ENCODE data around the gene KIRREL3. TPM values are rescaled to one million over a fixed set of nuclear protein-coding genes. Genes with fewer than 3 reads are reported as not detected.

KIRREL3 gene
- polyA plus RNA-seq, 1 donor = 0.49 TPM

GRCh38 chr11:126701520-126701897, 299.1 kb downstream of the KIRREL3 start:
- DNase-seq = no peak

GRCh38 chr11:126700768-126701519, 299.6 kb downstream of the KIRREL3 start:
- no peak for DNase-seq

GRCh38 chr11:126698576-126698975, 302.0 kb downstream of the KIRREL3 start:
- DNase-seq = no peak

DNA sequence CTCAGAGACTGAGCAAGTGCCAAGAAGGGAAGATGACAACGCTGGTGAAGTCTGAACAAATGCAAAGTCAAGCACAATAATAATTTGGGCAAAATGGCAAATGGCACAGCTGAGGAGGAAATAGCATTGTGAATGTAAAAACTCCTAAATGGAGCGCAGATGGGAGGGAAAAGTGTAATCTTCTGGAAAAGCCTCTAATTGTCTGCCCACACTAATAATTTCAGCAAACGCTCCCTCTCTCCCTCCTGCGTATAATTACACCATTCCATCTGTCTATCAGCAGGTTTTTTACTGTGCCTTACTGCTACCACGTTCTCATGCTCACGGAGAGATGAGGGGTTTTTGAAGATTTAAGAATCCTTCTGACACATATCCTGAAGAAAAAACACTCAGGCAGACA, 302.6 kb downstream of the KIRREL3 start:
- DNase-seq = no peak

DNA sequence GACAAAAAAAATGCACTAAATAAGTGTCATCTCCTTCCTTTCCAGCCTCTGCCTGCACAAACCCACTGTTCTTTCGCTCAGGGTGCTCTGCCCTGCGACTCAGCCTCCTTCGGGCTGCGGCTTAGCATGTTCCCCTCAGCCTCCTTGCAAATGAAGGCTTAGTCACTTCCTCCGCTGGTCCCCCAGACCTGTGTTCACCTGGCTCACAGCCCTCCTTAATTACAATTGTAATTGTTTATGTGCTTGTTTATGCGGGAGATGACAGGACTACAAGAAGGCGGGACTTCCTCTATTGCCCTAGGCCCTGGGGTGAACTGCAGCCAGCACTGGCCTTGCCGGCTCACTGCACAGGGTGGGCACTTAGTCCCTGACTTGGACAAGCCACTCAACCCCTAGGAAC, 303.6 kb downstream of the KIRREL3 start:
- no peak for DNase-seq

DNA sequence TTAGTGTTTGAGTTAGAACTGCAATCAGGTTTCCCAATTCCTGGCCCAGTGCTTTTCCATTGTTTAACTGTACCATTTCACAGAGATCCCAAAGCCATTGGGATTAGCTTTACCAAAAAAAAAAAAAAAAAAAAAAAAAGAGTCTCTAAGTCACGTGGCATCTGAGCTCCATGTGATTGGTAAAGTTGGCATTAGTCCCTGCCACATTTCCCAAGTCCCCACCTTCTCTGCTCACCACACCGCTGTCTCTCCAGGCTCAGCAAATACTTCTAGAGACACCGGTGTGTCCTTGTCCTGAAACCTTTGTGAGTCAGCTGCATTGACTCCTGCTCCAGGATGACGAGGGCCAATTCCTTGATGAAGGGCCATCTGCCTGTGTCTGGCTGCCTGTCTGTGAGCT, 305.3 kb downstream of the KIRREL3 start:
- DNase-seq = no peak

DNA sequence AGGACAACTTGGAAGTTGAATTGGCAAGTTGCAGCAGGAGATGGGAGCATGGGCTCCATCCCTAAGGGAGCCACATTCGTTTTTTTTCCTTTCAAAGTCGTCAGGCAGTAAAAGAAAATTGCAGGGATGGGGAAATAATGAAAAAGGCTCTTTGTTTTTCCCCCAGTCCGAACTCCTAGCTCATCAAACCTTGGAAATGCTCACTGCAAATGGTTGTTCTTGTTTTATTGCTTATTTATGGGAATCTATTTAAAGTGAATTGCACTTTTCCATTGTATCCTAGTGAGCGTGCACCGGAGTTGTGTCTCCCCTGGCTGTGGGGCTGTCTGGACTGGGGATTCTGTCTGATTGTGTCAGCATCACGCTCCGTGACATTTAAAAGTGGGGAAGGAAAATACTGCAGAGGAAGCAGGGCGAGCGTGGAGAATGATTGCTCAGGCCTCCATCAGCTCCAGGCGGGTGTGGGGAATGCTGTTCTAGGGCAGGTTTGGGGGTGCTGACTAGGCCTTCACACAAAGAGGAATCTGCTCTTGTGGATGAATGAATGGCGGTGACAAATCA, 306.4 kb downstream of the KIRREL3 start:
- DNase-seq = no peak

GRCh38 chr11:126687477-126687876, 313.1 kb downstream of the KIRREL3 start:
- DNase-seq = no peak

- no peak for DNase-seq
These were observed 313.6 kb downstream of the KIRREL3 start for GRCh38 chr11:126686938-126687337.

DNA sequence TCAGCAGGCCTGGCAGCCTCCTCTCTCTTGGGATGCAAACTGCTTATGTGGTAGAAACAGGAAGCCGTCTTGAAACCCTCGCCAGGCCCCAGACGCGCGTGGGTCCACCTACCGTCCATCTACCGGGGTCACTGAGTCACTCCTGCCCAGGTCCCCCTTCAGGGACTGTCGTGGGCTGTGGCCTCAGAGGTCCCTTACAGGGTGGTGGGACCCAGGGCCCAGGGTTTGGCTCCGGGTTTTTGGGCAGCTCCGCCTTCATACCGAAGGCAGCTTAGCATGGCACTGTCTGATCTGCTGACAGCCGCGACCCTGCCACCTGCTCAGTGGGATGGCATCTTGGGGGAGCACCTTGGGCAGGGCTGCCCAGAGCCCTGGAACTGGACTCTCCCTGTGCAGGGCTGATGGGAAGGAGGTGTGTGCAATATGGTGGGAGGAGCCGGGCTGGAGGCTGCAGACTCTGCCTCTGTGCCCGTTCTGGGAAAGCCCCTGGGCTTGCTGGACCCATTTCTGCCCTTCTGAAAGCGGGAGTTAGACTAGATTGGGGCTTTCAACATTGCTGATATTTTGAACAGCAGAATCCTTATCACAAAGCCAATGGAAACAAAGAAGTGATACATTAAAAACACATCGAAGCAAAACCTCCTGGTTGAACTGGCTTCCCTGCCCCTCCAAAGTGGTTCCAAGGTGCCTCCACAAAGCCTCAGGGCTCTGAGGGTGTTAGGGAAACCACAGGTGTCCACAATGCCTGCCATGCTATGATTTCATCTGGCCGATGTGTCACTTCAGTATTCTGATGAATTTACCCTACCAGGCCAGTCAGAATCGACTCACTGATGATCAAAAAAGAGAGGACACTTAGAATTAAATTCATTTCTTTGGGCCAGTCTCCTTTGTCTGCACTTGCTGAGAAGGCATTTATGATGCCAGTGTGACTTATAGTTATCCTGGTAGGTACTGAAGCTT, 316.5 kb downstream of the KIRREL3 start:
- no peak for DNase-seq

DNA sequence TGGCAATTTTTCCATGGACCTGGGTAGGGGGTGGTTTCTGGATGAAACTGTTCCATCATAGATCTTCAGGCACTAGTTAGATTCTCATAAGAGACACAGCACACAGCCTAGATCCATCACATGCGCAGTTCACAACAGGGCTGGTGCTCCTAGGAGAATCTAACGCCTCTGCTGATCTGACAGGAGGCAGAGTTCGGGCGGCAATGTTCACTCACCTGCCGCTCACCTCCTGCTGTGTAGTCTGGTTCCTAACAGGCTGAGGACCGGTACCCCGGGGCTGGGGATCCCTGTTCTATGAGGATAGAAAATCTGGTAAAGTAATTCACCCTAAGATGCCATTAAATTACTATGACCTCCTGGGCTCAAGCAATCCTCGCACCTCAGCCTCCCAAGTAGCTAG, 318.0 kb downstream of the KIRREL3 start:
- no peak for DNase-seq

GRCh38 chr11:126680700-126681099, 319.9 kb downstream of the KIRREL3 start:
- no peak for DNase-seq

- DNase-seq = no peak
These were observed 320.4 kb downstream of the KIRREL3 start for GRCh38 chr11:126680131-126680530.

DNA sequence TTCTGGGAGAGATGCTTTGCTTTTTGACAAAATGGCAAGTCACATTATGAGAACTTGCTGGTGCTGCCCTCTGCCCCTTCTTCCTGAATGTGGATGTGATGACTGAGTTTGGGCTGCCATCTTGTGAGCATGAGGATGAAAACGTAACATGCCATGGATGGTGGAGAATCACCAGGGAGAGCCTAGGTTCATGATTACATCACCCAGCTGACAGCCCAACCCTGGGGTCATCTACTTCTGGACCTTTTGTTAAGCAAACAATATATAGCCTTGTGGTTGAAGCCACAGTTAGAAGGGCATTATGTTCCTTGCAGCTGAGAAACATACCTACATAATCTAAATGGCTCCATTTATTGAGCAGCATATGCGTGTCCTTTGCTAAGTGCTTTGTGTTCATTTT, 321.5 kb downstream of the KIRREL3 start:
- DNase-seq = no peak

- DNase-seq = no peak
These were observed 324.0 kb downstream of the KIRREL3 start for GRCh38 chr11:126676536-126676935.

DNA sequence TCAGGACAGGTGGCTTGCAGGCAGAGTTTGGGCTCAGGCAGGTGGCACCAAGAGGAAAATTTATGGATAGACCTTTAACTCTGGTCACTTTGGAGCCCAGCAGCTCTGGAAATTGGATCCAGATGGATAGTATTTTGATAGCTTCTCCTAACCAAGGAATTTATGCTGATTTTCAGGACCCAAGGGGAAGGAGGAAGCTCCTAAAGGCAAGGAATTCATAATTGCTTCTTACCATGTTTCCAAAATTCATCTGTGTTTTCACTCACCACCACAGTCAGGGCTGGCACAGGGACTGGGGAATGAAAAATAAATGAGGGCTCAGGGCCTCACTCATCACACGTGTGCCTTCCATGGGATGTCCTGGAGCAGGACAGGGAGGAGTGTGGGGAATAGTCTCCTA, 327.3 kb downstream of the KIRREL3 start:
- no peak for DNase-seq

DNA sequence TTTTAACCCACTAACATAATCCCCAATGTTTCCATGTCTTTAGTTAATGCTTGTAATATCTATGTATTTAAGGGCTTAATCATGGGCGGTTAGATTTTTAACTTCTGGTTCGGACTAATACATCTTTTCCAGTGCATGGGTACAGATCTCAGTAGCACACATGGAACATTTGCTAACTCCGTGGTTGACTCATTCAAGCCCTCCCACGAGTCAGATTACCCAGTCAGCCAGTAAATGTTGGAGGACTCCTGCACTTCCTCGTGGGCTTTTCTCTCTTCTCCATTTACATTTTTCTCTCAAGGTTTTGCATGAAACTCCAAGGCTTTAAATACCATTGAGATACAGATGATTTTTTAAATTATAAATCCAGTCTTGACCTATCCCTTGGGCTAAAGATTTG, 331.2 kb downstream of the KIRREL3 start:
- no peak for DNase-seq

GRCh38 chr11:126664643-126665042, 335.9 kb downstream of the KIRREL3 start:
- no peak for DNase-seq

DNA sequence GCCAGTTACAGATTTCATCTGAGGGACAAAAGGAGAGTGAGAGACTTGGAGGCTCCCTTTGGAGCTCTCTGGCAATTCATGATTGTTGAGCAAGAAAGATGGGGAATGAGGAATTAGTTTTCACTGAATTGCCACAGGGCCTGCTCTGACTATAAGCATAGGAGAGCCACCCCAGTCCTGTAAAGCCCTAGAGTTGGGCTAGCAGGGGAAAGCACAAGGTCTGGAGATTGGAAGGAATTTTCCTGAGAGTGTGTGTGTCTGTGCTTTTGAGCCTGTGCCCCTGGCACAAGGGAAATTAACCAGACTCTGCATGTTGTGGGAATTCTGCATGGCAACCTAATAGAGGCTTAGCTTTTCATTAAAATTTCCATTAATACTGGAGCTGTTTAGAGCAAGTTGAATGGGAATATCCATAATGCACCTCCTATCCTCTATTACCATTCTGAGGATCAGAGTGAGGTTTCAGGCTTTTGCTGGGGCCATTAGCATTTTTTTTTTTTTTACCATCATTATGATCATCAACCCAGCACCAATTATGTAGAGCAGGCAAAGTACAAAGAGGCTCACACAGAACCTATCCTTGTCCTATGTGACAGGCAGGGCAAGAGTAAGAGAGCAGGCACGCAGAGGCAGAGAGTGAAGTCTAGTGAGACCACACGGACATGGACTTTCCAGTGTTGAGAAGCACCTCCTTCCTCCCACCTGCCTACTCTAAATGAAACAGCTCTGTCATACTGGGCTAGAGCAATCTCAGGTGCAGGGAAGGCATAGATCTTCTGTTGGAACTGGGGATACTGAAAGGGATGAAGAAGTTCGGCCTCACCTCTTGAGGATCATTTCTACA, 336.6 kb downstream of the KIRREL3 start:
- DNase-seq = no peak

- no peak for DNase-seq
These were observed 338.4 kb downstream of the KIRREL3 start for GRCh38 chr11:126662035-126662790.

GRCh38 chr11:126660761-126661425, 339.7 kb downstream of the KIRREL3 start:
- DNase-seq = no peak

Measured in hindlimb muscle (tissue), 1 donor.